Left ventricle myocardium inferior (tissue), 1 donor: Measurements from ENCODE around the gene NUMBL. TPM values are rescaled to one million over a fixed set of nuclear protein-coding genes. Genes with fewer than 3 reads are reported as not detected.

Experiments used
- DNase-seq: peaks from one replicate; pipeline ENCODE4 v3.0.0-alpha.2; 2020
- H3K27ac ChIP-seq: fragments of 200-600 bp; replicated peaks from 2 replicates; pipeline ENCODE4 v1.8.0; 2021
- H3K27me3 ChIP-seq: fragments of 200-600 bp; 2 replicates; pipeline ENCODE4 v1.8.0; 2021; ENCODE audit warnings: low read depth
- H3K36me3 ChIP-seq: fragments of 200-600 bp; 2 replicates; pipeline ENCODE4 v1.8.0; 2021
- H3K4me1 ChIP-seq: fragments of 200-600 bp; 2 replicates; pipeline ENCODE4 v1.8.0; 2021
- H3K4me3 ChIP-seq: fragments of 200-600 bp; 2 replicates; pipeline ENCODE4 v1.8.0; 2021; ENCODE audit warnings: mild to moderate bottlenecking, moderate library complexity
- H3K9me3 ChIP-seq: fragments of 200-600 bp; replicated peaks from 2 replicates; pipeline ENCODE4 v1.8.0; 2021
- intact Hi-C: fragments of 100-400 bp; cut with micrococcal nuclease; formaldehyde crosslinking; loops from one replicate; pipeline ENCODE4 v1.11.0; 2022
- total RNA-seq: library from RNA; stranded (reverse); fragmentation: NEBNext Ultra II Directional; extraction: Animal tissue kit (Norgen Biotek cat#: 25700); gene quantifications from one replicate; pipeline ENCODE4 v1.2.1, GENCODE V29; 2021
- TF ChIP-seq, protein P1 (sequence below): fragments of 200-600 bp; IDR thresholded peaks from 2 replicates; pipeline ENCODE4 v1.8.0; 2021; ENCODE audit warnings: antibody characterized with exemption, mild to moderate bottlenecking, borderline replicate concordance
- donor health status: DM: no; HTN: yes; CAD: no; lungs with severe emphysema.

The NUMBL gene
- total RNA-seq, 1 donor from 2014 or later, result 14.7 TPM

GRCh38 chr19:40639638-40639982 lies 50.8 kb downstream of the NUMBL start:
- Histone ChIP-seq H3K4me1 (peaks cover 21% of the 10 kb centered on the region), H3K27me3 (peaks cover 7% of the 10 kb centered on the region), H3K9me3 (no peaks in the 10 kb centered on the region), H3K4me3 (no peak overlapping the region), H3K36me3 (no peaks in the 10 kb centered on the region), H3K27ac (peak overlapping the region; percentile 77)
- TF ChIP-seq, protein P1, sequence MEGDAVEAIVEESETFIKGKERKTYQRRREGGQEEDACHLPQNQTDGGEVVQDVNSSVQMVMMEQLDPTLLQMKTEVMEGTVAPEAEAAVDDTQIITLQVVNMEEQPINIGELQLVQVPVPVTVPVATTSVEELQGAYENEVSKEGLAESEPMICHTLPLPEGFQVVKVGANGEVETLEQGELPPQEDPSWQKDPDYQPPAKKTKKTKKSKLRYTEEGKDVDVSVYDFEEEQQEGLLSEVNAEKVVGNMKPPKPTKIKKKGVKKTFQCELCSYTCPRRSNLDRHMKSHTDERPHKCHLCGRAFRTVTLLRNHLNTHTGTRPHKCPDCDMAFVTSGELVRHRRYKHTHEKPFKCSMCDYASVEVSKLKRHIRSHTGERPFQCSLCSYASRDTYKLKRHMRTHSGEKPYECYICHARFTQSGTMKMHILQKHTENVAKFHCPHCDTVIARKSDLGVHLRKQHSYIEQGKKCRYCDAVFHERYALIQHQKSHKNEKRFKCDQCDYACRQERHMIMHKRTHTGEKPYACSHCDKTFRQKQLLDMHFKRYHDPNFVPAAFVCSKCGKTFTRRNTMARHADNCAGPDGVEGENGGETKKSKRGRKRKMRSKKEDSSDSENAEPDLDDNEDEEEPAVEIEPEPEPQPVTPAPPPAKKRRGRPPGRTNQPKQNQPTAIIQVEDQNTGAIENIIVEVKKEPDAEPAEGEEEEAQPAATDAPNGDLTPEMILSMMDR, result no peak
- no peak for DNase-seq
- intact Hi-C loops, result no loop called here

DNA sequence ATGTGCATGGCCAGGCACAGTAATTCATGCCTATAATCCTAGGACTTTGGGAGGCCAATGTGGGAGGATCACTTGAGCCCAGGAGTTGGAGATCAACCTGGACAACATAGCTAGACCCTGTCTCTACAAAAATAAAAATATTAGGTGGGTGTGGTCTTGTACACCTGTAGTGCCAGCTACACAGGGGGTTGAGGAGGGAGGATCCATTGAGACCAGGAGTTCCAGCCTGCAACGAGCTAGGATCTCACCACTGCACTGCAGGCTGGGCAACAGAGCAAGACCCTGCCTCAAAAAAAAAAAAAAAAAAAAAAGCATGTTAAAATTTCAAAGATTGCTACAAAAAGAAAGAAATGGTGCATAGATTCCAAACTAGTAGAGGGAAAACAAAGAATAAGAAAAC lies 52.1 kb downstream of the NUMBL start:
- TF ChIP-seq, protein P1, result no peak
- intact Hi-C loops, result no loop called here

DNA sequence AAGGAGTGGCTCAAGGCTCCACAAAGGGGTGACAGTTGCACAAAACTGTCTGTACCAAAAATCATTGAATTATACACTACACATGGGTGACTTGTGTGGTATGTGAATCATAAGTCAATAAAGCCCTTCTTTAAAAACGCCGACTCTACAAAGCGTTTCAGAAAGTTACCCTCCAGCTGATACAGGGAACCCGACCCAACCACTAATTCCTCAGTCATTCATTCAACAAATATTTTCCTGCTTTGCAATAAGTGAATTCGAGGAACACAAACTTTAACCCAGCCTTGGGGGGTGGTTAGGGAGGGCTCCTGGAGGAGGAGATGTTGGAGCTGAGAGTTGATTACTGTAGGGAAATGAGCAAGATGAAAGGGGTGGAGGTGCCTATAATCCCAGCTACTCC lies 57.2 kb downstream of the NUMBL start:
- intact Hi-C loops, result no loop called here

More for the DNA sequence above, 52.1 kb downstream of the NUMBL start:
- Histone ChIP-seq H3K9me3 (no peaks in the 10 kb centered on the region), H3K4me1 (peaks cover 30% of the 10 kb centered on the region), H3K4me3 (no peak overlapping the region), H3K27ac (no peak overlapping the region), H3K36me3 (no peaks in the 10 kb centered on the region), H3K27me3 (peaks cover 7% of the 10 kb centered on the region)
- DNase-seq, result no peak

GRCh38 chr19:40632311-40633036 lies 58.0 kb downstream of the NUMBL start:
- no peak for DNase-seq
- no peak overlapping the region for H3K27ac ChIP-seq
- intact Hi-C loops, result no loop called here

More for the DNA sequence above, 57.2 kb downstream of the NUMBL start:
- Histone ChIP-seq H3K27ac (no peak overlapping the region), H3K36me3 (peaks cover 17% of the 10 kb centered on the region), H3K4me3 (no peak overlapping the region), H3K27me3 (peaks cover 7% of the 10 kb centered on the region), H3K9me3 (no peaks in the 10 kb centered on the region), H3K4me1 (peaks cover 18% of the 10 kb centered on the region)
- no peak for DNase-seq
- TF ChIP-seq, protein P1, result no peak

GRCh38 chr19:40630571-40631160 lies 59.8 kb downstream of the NUMBL start:
- H3K27me3 ChIP-seq, result no peaks in the 10 kb centered on the region
- DNase-seq, result no peak
- H3K4me3 ChIP-seq, result no peak overlapping the region
- no peaks in the 10 kb centered on the region for H3K9me3 ChIP-seq
- TF ChIP-seq, protein P1, result no peak
- peaks cover 40% of the 10 kb centered on the region for H3K36me3 ChIP-seq
- peak overlapping the region; percentile 30 for H3K27ac ChIP-seq
- intact Hi-C loops, result no loop called here
- peaks cover 18% of the 10 kb centered on the region for H3K4me1 ChIP-seq

More at GRCh38 chr19:40632311-40633036, 58.0 kb downstream of the NUMBL start:
- Histone ChIP-seq H3K9me3 (no peaks in the 10 kb centered on the region), H3K36me3 (peaks cover 25% of the 10 kb centered on the region), H3K4me1 (peaks cover 18% of the 10 kb centered on the region), H3K27me3 (peaks cover 7% of the 10 kb centered on the region), H3K4me3 (no peak overlapping the region)
- TF ChIP-seq, protein P1, result no peak
